ENCODE results near the gene CCDC86.

DNA sequence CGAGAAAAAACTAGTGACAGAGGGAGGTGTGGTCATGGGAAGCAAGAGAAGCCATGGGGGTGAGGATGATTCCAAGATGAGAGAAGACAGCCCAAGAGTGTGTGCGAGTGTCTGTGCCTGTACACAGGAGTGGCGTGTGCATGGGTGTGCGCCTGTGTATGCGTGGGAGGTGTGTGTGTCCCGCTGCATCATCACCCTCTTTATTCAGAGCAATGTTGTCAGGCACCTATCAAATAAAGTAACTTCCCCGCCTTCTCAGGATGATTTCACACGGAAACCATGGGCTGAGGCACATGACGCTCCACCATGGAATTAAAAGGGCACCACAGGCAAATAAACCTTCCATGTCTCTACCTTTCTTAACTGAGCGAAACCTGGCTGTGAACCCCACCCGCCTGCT, 32.2 kb upstream of the CCDC86 start:
- TF ChIP-seq, protein P1, sequence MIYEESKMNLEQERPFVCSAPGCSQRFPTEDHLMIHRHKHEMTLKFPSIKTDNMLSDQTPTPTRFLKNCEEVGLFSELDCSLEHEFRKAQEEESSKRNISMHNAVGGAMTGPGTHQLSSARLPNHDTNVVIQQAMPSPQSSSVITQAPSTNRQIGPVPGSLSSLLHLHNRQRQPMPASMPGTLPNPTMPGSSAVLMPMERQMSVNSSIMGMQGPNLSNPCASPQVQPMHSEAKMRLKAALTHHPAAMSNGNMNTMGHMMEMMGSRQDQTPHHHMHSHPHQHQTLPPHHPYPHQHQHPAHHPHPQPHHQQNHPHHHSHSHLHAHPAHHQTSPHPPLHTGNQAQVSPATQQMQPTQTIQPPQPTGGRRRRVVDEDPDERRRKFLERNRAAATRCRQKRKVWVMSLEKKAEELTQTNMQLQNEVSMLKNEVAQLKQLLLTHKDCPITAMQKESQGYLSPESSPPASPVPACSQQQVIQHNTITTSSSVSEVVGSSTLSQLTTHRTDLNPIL (CRISPR knock-in tag; IDR thresholded peaks at IDR 0.05; ENCODE audit: low read depth): no peak
- TF ChIP-seq, protein P2, sequence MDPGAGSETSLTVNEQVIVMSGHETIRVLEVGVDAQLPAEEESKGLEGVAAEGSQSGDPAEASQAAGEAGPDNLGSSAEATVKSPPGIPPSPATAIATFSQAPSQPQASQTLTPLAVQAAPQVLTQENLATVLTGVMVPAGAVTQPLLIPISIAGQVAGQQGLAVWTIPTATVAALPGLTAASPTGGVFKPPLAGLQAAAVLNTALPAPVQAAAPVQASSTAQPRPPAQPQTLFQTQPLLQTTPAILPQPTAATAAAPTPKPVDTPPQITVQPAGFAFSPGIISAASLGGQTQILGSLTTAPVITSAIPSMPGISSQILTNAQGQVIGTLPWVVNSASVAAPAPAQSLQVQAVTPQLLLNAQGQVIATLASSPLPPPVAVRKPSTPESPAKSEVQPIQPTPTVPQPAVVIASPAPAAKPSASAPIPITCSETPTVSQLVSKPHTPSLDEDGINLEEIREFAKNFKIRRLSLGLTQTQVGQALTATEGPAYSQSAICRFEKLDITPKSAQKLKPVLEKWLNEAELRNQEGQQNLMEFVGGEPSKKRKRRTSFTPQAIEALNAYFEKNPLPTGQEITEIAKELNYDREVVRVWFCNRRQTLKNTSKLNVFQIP (CRISPR knock-in tag; IDR thresholded peaks at IDR 0.05; ENCODE audit: borderline replicate concordance, low read depth): no peak
- TF ChIP-seq, protein P3, sequence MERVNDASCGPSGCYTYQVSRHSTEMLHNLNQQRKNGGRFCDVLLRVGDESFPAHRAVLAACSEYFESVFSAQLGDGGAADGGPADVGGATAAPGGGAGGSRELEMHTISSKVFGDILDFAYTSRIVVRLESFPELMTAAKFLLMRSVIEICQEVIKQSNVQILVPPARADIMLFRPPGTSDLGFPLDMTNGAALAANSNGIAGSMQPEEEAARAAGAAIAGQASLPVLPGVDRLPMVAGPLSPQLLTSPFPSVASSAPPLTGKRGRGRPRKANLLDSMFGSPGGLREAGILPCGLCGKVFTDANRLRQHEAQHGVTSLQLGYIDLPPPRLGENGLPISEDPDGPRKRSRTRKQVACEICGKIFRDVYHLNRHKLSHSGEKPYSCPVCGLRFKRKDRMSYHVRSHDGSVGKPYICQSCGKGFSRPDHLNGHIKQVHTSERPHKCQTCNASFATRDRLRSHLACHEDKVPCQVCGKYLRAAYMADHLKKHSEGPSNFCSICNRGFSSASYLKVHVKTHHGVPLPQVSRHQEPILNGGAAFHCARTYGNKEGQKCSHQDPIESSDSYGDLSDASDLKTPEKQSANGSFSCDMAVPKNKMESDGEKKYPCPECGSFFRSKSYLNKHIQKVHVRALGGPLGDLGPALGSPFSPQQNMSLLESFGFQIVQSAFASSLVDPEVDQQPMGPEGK (CRISPR knock-in tag; IDR thresholded peaks at IDR 0.05; ENCODE audit: borderline replicate concordance): no peak
- TF ChIP-seq ISL1 (CRISPR knock-in tag; IDR thresholded peaks at IDR 0.05): no peak
- TF ChIP-seq GLIS3 (CRISPR knock-in tag; IDR thresholded peaks at IDR 0.05): no peak
- no peak for TF ChIP-seq ZNF565 (CRISPR knock-in tag; conservative IDR thresholded peaks at IDR 0.05; ENCODE audit: low read depth)
- no peak for TF ChIP-seq BACH2 (CRISPR knock-in tag; IDR thresholded peaks at IDR 0.05; ENCODE audit: borderline replicate concordance)
